Fibroblast of lung (primary cell): ENCODE measurements around the gene CD82. TPM values are rescaled to one million over a fixed set of nuclear protein-coding genes. Genes with fewer than 3 reads are reported as not detected.

Source experiments
- DNase-seq, 2 donors: peaks; one replicate each; pipeline versions ENCODE4 v3.0.0 to v3.0.0-alpha.2; 2010; ENCODE audit warnings: low read depth in 2 of 2
- H2AFZ ChIP-seq: 2 replicates; pipeline ENCODE4 v1.5.1; 2012; ENCODE audit warnings: low read length, control low read depth, inconsistent platforms
- H3K27ac ChIP-seq: 2 replicates; pipeline ENCODE4 v1.5.1; 2011; ENCODE audit warnings: low read length, control low read depth; ENCODE audit not compliant: insufficient read depth
- H3K27me3 ChIP-seq: 2 replicates; pipeline ENCODE4 v1.5.1; 2011; ENCODE audit warnings: mild to moderate bottlenecking, low read length; ENCODE audit not compliant: control insufficient read depth, insufficient read depth
- H3K36me3 ChIP-seq: 2 replicates; pipeline ENCODE4 v1.5.1; 2011; ENCODE audit warnings: low read length; ENCODE audit not compliant: control insufficient read depth, insufficient read depth
- H3K4me1 ChIP-seq: 2 replicates; pipeline ENCODE4 v1.5.1; 2011; ENCODE audit warnings: low read length; ENCODE audit not compliant: control insufficient read depth, insufficient read depth; ENCODE audit errors: extremely low read depth
- H3K4me2 ChIP-seq: 2 replicates; pipeline ENCODE4 v1.5.1; 2011; ENCODE audit warnings: low read length, control low read depth; ENCODE audit not compliant: insufficient read depth; ENCODE audit errors: extremely low read depth
- H3K4me3 ChIP-seq, 4 experiments: fragments of 200-600 bp in 1 of 4; sonication (generic) in 1 of 4; replicated peaks in 1 of 4; 2 replicates each; pipeline ENCODE4 v1.5.1; 2011 to 2016; ENCODE audit warnings: low read length in 4 of 4, low read depth in 3 of 4, mild to moderate bottlenecking in 3 of 4, control low read depth in 2 of 4, inconsistent platforms in 1 of 4, mixed read lengths in 1 of 4; ENCODE audit not compliant: insufficient read depth in 1 of 4; ENCODE audit errors: control extremely low read depth in 1 of 4
- H3K79me2 ChIP-seq: 2 replicates; pipeline ENCODE4 v1.5.1; 2012; ENCODE audit warnings: mild to moderate bottlenecking, low read length, inconsistent platforms; ENCODE audit not compliant: control insufficient read depth, insufficient read depth
- H3K9ac ChIP-seq: 2 replicates; pipeline ENCODE4 v1.5.1; 2011; ENCODE audit warnings: mild to moderate bottlenecking, low read length, control low read depth; ENCODE audit not compliant: insufficient read depth
- H3K9me3 ChIP-seq: 2 replicates; pipeline ENCODE4 v1.5.1; 2012; ENCODE audit warnings: low read depth, low read length; ENCODE audit not compliant: control insufficient read depth, insufficient read depth
- H4K20me1 ChIP-seq: 2 replicates; pipeline ENCODE4 v1.5.1; 2011; ENCODE audit warnings: low read length; ENCODE audit not compliant: control insufficient read depth, insufficient read depth; ENCODE audit errors: extremely low read depth
- CTCF ChIP-seq, 2 donors: IDR thresholded peaks in 1 of 2; conservative IDR thresholded peaks in 1 of 2; 1 replicate in 1 of 2; 2 replicates in 1 of 2; pipeline ENCODE4 v1.5.1; 2011 to 2012; ENCODE audit warnings: low read length in 2 of 2, control low read depth in 1 of 2, inconsistent platforms in 1 of 2, low read depth in 1 of 2, mild to moderate bottlenecking in 1 of 2
- EZH2 ChIP-seq: IDR thresholded peaks from 2 replicates; pipeline ENCODE4 v1.5.1; 2012; ENCODE audit warnings: low read length, control low read depth, mild to moderate bottlenecking; ENCODE audit errors: missing control alignments
- polyA plus RNA-seq, 2 donors: library from polyadenylated mRNA; depleted of rRNA in 1 of 2; stranded (reverse) in 1 of 2; unstranded in 1 of 2; fragments of >200 nt; gene quantifications; 2 replicates each; pipeline ENCODE4 v1.2.1, GENCODE V29; 2011 to 2012; ENCODE audit warnings: missing spikeins in 1 of 2
- total RNA-seq: library from RNA; depleted of rRNA; stranded (reverse); fragments of >200 nt; gene quantifications from 2 replicates; pipeline ENCODE4 v1.2.1, GENCODE V29; 2014

Gene CD82
- total and polyA plus RNA-seq, 2 donors (not counting 1 experiment from before 2014, with no cell fraction given), result 54.2 to 114 TPM

GRCh38 chr11:44518968-44519550 lies 46.4 kb upstream of the CD82 start:
- no peak for TF ChIP-seq CTCF (conservative IDR thresholded peaks at IDR 0.05 in 1 of 2, IDR thresholded peaks at IDR 0.05 in 1 of 2; ENCODE audit: low read depth in 1 of 2, low read length in 2 of 2)
- no peak for TF ChIP-seq EZH2
- no peak for DNase-seq

DNA sequence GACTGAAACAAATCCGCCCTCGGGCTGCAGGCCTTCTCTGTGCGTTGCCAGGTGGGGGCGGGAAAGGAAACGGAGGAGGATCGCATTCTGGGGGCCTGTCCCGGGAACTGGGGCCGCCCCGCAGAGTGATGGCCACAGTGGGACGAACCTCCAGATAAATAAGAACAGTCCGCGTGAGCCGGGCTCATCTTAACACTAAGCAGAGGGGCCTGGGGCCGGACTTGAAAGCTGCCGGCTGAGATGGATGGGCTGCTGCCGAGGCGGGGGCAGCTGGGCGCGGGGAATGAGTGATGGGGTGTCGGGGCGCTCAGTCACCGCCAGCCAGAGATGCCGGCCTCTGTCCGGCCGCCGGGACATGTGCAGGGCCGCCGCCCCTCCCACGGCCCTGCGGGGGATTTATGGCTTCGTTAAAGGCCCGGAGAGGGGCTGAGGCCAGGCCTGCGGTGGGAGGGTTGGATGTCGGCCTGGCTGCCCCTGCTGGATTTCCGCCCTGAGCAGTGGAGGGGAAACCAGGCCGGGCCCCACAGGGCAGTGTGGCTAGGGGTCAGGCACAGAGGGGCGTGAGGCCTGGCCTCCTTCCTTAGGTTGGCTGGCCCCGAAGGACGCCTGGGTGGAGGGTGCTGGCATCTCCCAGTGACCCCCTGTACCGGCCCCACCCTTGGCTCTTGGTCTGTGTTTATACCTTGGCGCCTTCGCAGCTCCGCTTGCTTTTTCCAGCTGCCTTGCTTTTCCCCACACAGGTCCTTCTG lies 45.3 kb upstream of the CD82 start:
- DNase-seq, result peak in 1 of 2 donors; percentile 61
- no peaks in the 10 kb centered on the region for H4K20me1 ChIP-seq
- TF ChIP-seq EZH2 (peak; percentile 57), CTCF (conservative IDR thresholded peaks at IDR 0.05 in 1 of 2, IDR thresholded peaks at IDR 0.05 in 1 of 2; ENCODE audit: low read depth in 1 of 2, low read length in 2 of 2) (no peak)

More at GRCh38 chr11:44518968-44519550, 46.4 kb upstream of the CD82 start:
- Histone ChIP-seq H3K27ac (no peak overlapping the region), H3K4me1 (no peaks in the 10 kb centered on the region), H3K9ac (no peak overlapping the region), H3K4me3 (no peak overlapping the region), H3K27me3 (peaks cover 42% of the 10 kb centered on the region), H3K79me2 (no peaks in the 10 kb centered on the region), H4K20me1 (no peaks in the 10 kb centered on the region), H3K36me3 (no peaks in the 10 kb centered on the region), H2AFZ (no peak overlapping the region), H3K4me2 (no peak overlapping the region), H3K9me3 (no peaks in the 10 kb centered on the region)

GRCh38 chr11:44521148-44521547 lies 44.3 kb upstream of the CD82 start:
- no peak for DNase-seq
- H3K4me3 ChIP-seq, result no peak overlapping the region
- H3K36me3 ChIP-seq, result no peaks in the 10 kb centered on the region
- no peak overlapping the region for H2AFZ ChIP-seq
- TF ChIP-seq CTCF (conservative IDR thresholded peaks at IDR 0.05 in 1 of 2, IDR thresholded peaks at IDR 0.05 in 1 of 2; ENCODE audit: low read depth in 1 of 2, low read length in 2 of 2) (no peak), EZH2 (no peak)
- H3K4me1 ChIP-seq, result no peaks in the 10 kb centered on the region
- no peak overlapping the region for H3K9ac ChIP-seq
- no peak overlapping the region for H3K27ac ChIP-seq
- H4K20me1 ChIP-seq, result no peaks in the 10 kb centered on the region
- H3K9me3 ChIP-seq, result no peaks in the 10 kb centered on the region
- H3K4me2 ChIP-seq, result no peak overlapping the region
- no peaks in the 10 kb centered on the region for H3K79me2 ChIP-seq
- peaks cover 37% of the 10 kb centered on the region for H3K27me3 ChIP-seq

More for the DNA sequence above, 45.3 kb upstream of the CD82 start:
- H3K79me2 ChIP-seq, result no peaks in the 10 kb centered on the region
- H3K27ac ChIP-seq, result no peak overlapping the region
- no peak overlapping the region for H3K4me3 ChIP-seq
- no peak overlapping the region for H3K9ac ChIP-seq
- no peaks in the 10 kb centered on the region for H3K36me3 ChIP-seq
- no peaks in the 10 kb centered on the region for H3K9me3 ChIP-seq
- H3K27me3 ChIP-seq, result peaks cover 39% of the 10 kb centered on the region
- no peaks in the 10 kb centered on the region for H3K4me1 ChIP-seq
- H2AFZ ChIP-seq, result no peak overlapping the region
- H3K4me2 ChIP-seq, result no peak overlapping the region
